A549 (cell line): Measurements from ENCODE around the gene LIPN.

ENCODE experiments used
- SREBF2 ChIP-seq: fragments of 450-650 bp; IDR thresholded peaks from 2 replicates; pipeline ENCODE4 v1.6.1; 2014; ENCODE audit warnings: mild to moderate bottlenecking, moderate library complexity
- TP53 ChIP-seq: fragments of 250-450 bp; sonication (Bioruptor Pico); IDR thresholded peaks from 2 replicates; pipeline ENCODE4 v1.5.0; 2021; ENCODE audit warnings: mild to moderate bottlenecking, moderate library complexity

DNA sequence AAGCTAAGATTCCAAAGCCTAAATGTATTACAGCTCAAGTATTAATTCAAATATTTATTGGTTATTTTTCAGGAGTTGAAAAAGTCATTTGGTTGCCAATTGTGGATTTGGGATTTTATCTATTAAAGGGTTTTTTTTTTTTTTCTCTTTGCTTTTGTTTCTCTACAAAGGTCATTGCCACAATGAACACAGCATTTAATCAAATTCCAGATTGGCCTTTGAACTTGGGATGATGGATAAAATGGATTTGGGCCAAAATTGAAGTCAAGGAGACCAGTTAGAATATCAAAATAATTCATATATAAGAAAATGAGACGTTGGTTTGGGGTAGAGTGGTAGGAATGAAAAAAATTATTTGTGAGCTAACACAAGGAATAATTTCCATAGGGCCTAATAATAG, 9.6 kb downstream of the LIPN start:
- TF ChIP-seq SREBF2, result no peak
- TF ChIP-seq TP53 (CRISPR knock-in tag), result no peak
